ENCODE data around the gene C1orf21. TPM values are rescaled to one million over a fixed set of nuclear protein-coding genes. Genes with fewer than 3 reads are reported as not detected.

Gene C1orf21
- total RNA-seq, 4 donors from 2014 or later, result 30.6 to 61.7 (median 43.0) TPM

DNA sequence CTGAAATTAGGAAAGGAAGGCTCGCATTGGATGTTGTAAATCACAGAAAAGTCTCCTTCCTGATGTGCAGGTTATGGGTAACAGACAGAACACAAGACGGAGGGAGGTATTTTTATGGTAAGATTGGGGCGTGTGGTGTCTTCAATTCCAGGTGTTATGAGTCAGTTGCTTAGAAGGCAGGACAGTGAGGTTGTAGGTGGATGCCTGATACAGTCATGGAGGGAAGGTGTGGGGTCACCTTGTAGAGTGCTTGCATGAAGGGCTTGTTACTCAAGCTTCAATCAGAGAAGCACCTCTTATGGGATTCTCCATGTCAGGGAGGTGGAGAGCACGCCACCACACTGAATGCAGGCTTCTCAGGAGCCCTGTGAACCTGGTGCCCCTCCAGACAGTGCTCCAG is 63.1 kb downstream of the C1orf21 start:
- H3K36me3 ChIP-seq, result no peaks in the 10 kb centered on the region
- peaks cover 0 to 8% (median under 1%) of the 10 kb centered on the region in 4 donors for H3K4me1 ChIP-seq
- no peaks in the 10 kb centered on the region for H3K9me3 ChIP-seq
- no peak overlapping the region for H3K27ac ChIP-seq
- no peaks in the 10 kb centered on the region for H3K27me3 ChIP-seq
- H3K4me3 ChIP-seq, result no peak overlapping the region
- DNase-seq (ENCODE audit: low spot score in 2 of 2), result no peak
- WGBS, 2 donors, result 97 to 98% methylated on average over 4 of the region's 4 CpGs
- TF ChIP-seq EP300 (IDR thresholded peaks at IDR 0.05), result no peak
- TF ChIP-seq POLR2A (IDR thresholded peaks at IDR 0.05), result no peak
- TF ChIP-seq, protein P1, sequence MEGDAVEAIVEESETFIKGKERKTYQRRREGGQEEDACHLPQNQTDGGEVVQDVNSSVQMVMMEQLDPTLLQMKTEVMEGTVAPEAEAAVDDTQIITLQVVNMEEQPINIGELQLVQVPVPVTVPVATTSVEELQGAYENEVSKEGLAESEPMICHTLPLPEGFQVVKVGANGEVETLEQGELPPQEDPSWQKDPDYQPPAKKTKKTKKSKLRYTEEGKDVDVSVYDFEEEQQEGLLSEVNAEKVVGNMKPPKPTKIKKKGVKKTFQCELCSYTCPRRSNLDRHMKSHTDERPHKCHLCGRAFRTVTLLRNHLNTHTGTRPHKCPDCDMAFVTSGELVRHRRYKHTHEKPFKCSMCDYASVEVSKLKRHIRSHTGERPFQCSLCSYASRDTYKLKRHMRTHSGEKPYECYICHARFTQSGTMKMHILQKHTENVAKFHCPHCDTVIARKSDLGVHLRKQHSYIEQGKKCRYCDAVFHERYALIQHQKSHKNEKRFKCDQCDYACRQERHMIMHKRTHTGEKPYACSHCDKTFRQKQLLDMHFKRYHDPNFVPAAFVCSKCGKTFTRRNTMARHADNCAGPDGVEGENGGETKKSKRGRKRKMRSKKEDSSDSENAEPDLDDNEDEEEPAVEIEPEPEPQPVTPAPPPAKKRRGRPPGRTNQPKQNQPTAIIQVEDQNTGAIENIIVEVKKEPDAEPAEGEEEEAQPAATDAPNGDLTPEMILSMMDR (IDR thresholded peaks at IDR 0.05), result no peak

- DNase-seq (ENCODE audit: low spot score in 2 of 2), result no peak
- no peaks in the 10 kb centered on the region for H3K9me3 ChIP-seq
- H3K36me3 ChIP-seq, result no peaks in the 10 kb centered on the region
- no peaks in the 10 kb centered on the region for H3K27me3 ChIP-seq
- no peak overlapping the region for H3K27ac ChIP-seq
- 77 to 82% methylated on average over 1 of the region's 1 CpG for WGBS, 2 donors
- H3K4me1 ChIP-seq, result peaks cover 0 to 13% (median 2%) of the 10 kb centered on the region in 4 donors
- no peak overlapping the region for H3K4me3 ChIP-seq
- TF ChIP-seq EP300 (IDR thresholded peaks at IDR 0.05) (no peak), POLR2A (IDR thresholded peaks at IDR 0.05) (no peak)
- TF ChIP-seq, protein P1 (IDR thresholded peaks at IDR 0.05), result no peak
These were observed 69.0 kb downstream of the C1orf21 start for GRCh38 chr1:184455786-184456185.

DNA sequence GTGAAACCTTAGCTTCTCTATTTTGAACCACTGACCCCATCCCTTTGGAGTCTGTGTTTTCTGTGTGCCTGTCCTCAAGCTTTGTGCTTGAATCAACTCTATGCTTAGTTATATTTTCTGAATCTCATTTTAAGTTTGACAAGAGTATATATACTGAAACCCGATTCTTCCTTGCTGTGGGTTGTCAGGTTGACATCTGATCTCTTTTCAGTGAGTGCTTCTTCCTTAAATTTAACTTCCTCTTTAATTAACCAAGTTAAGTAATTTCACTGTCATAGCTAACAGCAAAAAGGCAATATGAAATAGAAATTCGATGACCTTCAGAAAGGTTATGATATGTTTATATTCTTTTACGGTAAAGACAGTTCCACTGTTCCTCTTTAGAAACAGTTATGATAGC is 69.4 kb downstream of the C1orf21 start:
- TF ChIP-seq POLR2A (IDR thresholded peaks at IDR 0.05) (no peak), EP300 (IDR thresholded peaks at IDR 0.05) (no peak)
- TF ChIP-seq, protein P1 (IDR thresholded peaks at IDR 0.05), result no peak

DNA sequence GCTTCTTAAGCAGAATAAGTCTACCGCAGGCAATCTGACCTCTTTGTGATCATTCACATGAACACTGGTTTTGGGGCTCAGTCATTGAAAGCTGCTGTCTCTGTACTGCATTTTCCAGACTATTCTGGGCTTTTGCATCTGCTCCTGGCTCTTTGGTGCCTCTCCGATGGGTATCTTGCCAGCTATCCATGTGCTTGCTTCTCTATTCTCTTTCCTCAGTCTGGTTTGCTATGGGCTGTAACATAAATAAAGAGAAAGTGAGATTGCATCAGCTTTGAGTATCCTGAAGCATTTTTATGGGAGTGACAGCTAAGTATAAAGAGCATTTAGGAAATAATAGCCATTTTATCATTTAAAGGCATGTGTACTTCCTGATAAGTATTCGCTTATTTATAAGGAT is 70.7 kb downstream of the C1orf21 start:
- peaks cover 0 to 28% (median 2%) of the 10 kb centered on the region in 4 donors for H3K4me1 ChIP-seq
- H3K27me3 ChIP-seq, result no peaks in the 10 kb centered on the region
- DNase-seq (ENCODE audit: low spot score in 2 of 2), result no peak
- H3K4me3 ChIP-seq, result no peak overlapping the region
- TF ChIP-seq POLR2A (IDR thresholded peaks at IDR 0.05) (no peak), EP300 (IDR thresholded peaks at IDR 0.05) (no peak)
- TF ChIP-seq, protein P1 (IDR thresholded peaks at IDR 0.05), result no peak
- no peaks in the 10 kb centered on the region for H3K9me3 ChIP-seq
- no peak overlapping the region for H3K27ac ChIP-seq
- 92 to 96% methylated on average over 3 of the region's 3 CpGs for WGBS, 2 donors
- H3K36me3 ChIP-seq, result no peaks in the 10 kb centered on the region

More for the DNA sequence above, 69.4 kb downstream of the C1orf21 start:
- no peak overlapping the region for H3K4me3 ChIP-seq
- no peaks in the 10 kb centered on the region for H3K27me3 ChIP-seq
- DNase-seq (ENCODE audit: low spot score in 2 of 2), result no peak
- H3K36me3 ChIP-seq, result no peaks in the 10 kb centered on the region
- H3K27ac ChIP-seq, result no peak overlapping the region
- H3K4me1 ChIP-seq, result peaks cover 0 to 15% (median 2%) of the 10 kb centered on the region in 4 donors
- H3K9me3 ChIP-seq, result no peaks in the 10 kb centered on the region
- 75 to 86% methylated on average over 3 of the region's 3 CpGs for WGBS, 2 donors

GRCh38 chr1:184461321-184461720 is 74.5 kb downstream of the C1orf21 start:
- Histone ChIP-seq H3K27ac (no peak overlapping the region), H3K27me3 (no peaks in the 10 kb centered on the region), H3K4me1 (peaks cover 0 to 23% (median 0%) of the 10 kb centered on the region in 4 donors), H3K9me3 (no peaks in the 10 kb centered on the region), H3K36me3 (no peaks in the 10 kb centered on the region), H3K4me3 (no peak overlapping the region)
- TF ChIP-seq POLR2A (IDR thresholded peaks at IDR 0.05) (no peak), EP300 (IDR thresholded peaks at IDR 0.05) (no peak)
- TF ChIP-seq, protein P1 (IDR thresholded peaks at IDR 0.05), result no peak
- DNase-seq (ENCODE audit: low spot score in 2 of 2), result no peak
- WGBS, 2 donors, result 92 to 95% methylated on average over 5 of the region's 5 CpGs
